SK-MEL-5 (cell line): ENCODE data around the gene ZC3H12A. TPM values are rescaled to one million over a fixed set of nuclear protein-coding genes. Genes with fewer than 3 reads are reported as not detected.
A peak's percentile ranks its signal among the peaks of the same experiment; 100 is the strongest.

Experiments used
- DNase-seq: peaks from one replicate; pipeline ENCODE4 v3.0.0-alpha.2; 2016; ENCODE audit warnings: low read depth, low spot score
- in situ Hi-C: cut with HindIII; loops from 2 replicates; pipeline ENCODE4 v1.10.0; 2016; ENCODE audit warnings: low sequenced_read_pairs, high pct_unique_total_duplicates, low pct_unique_long_range_greater_than_20kb
- polyA plus RNA-seq, 2 experiments: library from polyadenylated mRNA; depleted of rRNA; stranded (reverse); fragments of >200 nt; gene quantifications; 2 replicates each; pipeline ENCODE4 v1.2.3, GENCODE V29; 2015
- total RNA-seq: library from RNA; depleted of rRNA; stranded (reverse); fragments of >200 nt; shearing (Covaris generic); gene quantifications from 2 replicates; pipeline ENCODE4 v1.2.3, GENCODE V29; 2014; rRNA removed

ZC3H12A gene
- 1.5 and 3.4 TPM in 2 replicates for total RNA-seq
- polyA plus RNA-seq (2015; cell fraction: cytosol; rRNA removed) = 3.3 and 4.0 TPM in 2 replicates
- polyA plus RNA-seq (2015; cell fraction: nucleus; rRNA removed) = 9.5 and 11.5 TPM in 2 replicates

- in situ Hi-C loops = no loop called here
These were observed at the start of gene ZC3H12A for GRCh38 chr1:37474046-37474696. Gene ZC3H12A, plus strand, starts transcription at chr1:37474580. Its CDS starts 917 bp downstream, at chr1:37475497.

DNA sequence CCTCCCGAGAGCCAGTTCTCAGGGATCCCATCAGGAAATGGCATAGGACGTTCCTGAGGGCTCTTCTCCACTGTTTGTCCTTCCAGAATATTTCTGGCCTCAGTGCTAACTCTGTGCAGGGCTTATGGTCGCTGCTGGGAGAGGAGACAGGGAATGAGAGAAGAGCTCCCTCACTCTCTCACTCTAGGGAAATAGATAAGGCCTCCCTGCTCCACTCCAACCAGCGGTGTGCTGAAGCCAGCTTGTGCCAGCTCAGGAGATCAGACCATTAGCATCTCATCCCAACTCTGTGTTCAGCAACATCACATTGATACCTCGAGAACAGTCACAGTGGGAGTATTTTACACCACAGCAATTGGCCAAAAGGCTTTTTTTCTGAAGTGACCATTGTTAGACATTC is 49.2 kb upstream of the ZC3H12A start:
- in situ Hi-C loops = no loop called here
- DNase-seq = no peak

More at GRCh38 chr1:37474046-37474696, at the start of gene ZC3H12A:
- DNase-seq = peak; percentile 73

GRCh38 chr1:37429029-37429428 is 45.4 kb upstream of the ZC3H12A start:
- no peak for DNase-seq
- in situ Hi-C loops = no loop called here

GRCh38 chr1:37430103-37430985 is 44.0 kb upstream of the ZC3H12A start:
- in situ Hi-C loops = no loop called here
- DNase-seq = no peak

DNA sequence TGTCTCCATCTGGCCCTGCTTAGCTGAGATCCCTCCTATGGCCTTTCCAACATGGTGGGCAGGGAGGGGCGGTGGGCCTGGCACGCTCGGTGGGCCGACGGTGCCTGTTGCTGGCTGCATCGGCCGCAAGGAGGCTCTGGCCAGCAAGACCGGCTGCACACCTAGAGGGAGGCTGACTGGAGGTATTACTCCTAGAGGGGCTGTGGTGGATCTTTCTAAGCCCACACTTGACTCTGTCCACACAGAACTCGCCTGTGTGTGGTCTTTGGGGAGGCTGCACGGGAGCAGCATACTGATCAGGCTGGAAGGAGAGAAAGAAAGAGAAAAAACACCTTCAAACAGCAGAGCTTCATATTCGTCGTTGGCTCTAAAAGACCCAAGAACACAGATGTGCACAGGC is 41.7 kb upstream of the ZC3H12A start:
- in situ Hi-C loops = no loop called here
- DNase-seq = no peak

- in situ Hi-C loops = no loop called here
- no peak for DNase-seq
These were observed 41.2 kb upstream of the ZC3H12A start for GRCh38 chr1:37433171-37433570.

GRCh38 chr1:37434292-37435225 is 39.8 kb upstream of the ZC3H12A start:
- DNase-seq = peak; percentile 59
- in situ Hi-C loops = no loop called here

DNA sequence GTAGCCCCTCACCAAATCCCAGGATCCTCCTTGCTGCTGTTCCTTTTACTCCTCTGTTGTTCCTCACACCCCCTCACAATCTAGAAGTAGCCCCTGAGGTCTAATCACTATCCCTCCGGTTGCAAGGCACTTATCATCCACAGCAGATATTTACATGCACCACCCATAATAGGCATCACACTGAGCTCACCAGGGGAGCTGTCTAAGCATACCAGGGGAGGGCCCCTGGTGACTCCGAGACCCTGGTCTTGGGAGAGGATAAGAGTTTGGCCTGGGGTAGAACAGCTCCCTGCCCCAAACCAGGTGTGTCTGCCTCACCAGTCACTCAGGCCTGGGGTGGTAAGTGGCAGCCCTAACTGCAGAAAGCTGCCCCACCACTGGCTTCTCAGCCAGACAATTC is 37.3 kb upstream of the ZC3H12A start:
- DNase-seq = no peak
- in situ Hi-C loops = no loop called here

DNA sequence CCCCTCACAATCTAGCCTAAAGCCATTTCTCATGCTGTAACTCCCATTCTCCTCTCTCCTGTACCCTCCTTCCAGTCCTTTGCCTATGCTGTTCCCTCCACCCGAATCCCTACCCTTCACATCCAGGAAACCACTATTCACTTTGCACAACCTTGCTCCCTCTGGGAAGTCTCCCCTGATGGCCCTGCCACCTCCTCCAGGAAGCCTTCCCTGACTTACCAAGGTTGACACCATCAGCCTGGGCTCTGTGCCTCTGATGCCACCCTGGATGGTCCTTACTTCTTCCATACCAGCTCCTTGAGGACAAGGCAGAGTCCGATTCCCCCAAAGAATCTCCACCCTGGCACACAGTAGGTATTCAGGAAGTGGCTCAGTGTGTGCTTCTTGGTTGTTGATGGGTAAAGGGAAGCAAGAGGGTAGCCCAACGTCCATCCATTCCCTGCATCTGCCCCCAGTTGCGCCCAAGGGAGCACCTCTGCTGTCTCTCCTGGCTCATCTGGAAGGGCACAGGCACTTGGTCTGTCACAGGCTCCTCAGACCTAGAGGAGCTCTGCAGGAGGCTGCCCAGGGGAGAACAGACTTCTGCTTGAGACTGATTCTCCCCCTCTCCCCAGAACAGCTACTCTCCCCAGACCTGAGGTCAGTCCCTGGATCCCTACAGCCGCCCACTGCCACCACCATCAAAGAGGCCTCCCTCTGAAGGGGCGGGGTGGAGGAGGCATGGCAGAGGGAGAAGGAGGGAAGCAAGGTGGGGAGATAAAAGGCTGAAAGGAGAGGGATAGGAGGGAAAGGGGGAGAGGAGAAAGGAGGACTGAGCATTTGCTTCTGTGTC is 36.1 kb upstream of the ZC3H12A start:
- in situ Hi-C loops = no loop called here
- no peak for DNase-seq

GRCh38 chr1:37438869-37439343 is 35.5 kb upstream of the ZC3H12A start:
- no peak for DNase-seq
- in situ Hi-C loops = no loop called here

DNA sequence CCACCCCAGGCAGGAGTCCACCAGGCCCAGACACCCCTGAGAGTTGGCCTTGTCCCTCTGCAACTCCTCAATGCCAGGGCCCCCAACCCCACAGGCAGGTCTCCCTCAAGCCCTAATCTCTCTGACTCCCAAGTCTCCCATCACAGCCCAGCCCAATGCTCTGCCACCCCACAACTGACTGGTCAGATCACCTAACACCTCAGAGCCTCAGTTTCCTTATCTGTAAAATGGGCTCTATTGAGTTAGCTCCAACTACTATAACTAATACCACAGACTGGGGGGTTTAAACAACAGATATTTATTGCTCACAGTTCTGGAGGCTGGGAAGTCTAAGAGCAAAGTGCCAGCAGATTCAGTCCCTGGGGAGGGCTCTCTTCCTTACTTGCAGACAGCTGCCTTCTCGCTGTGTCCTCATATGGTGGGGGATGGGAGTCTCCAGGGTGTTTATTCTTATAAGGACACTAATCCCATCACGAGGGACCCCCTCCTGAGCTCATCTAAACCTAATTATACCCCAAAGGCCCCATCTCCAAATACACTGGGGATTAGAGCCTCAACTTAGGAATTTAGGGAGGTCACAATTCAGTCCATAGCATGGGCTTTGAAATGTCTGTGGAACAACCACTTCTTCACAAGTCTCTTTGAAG is 34.9 kb upstream of the ZC3H12A start:
- in situ Hi-C loops = no loop called here
- DNase-seq = no peak

DNA sequence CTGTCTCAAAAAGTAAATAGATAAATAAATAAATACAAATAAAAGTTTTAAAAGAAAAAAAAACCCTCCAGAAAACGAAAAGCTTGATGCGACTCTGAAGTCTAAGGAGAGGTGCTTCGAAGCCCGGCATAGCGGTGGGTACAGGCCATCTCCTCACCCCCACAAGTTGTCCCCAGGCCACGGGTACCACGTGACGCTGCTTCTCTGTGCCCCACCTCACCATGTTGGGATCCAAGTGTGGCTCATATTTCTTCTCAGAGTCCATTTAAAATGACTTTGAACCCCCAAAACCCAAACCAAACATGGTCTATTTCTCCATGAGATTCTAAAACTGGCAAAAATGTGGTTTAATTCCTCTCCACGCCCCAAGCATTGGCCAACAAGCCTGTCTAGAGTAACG is 32.9 kb upstream of the ZC3H12A start:
- in situ Hi-C loops = no loop called here

GRCh38 chr1:37442139-37442538 is 32.2 kb upstream of the ZC3H12A start:
- DNase-seq = no peak
- in situ Hi-C loops = no loop called here

More for the DNA sequence above, 32.9 kb upstream of the ZC3H12A start:
- DNase-seq = no peak

GRCh38 chr1:37442644-37443043 is 31.7 kb upstream of the ZC3H12A start:
- in situ Hi-C loops = no loop called here
- no peak for DNase-seq

- in situ Hi-C loops = no loop called here
- DNase-seq = no peak
These were observed 27.5 kb upstream of the ZC3H12A start for GRCh38 chr1:37446874-37447273.

- no peak for DNase-seq
- in situ Hi-C loops = no loop called here
These were observed 26.2 kb upstream of the ZC3H12A start for GRCh38 chr1:37448185-37448584.
